Urinary bladder (tissue), 4 donors: Measurements from ENCODE around the gene KCNH2. TPM values are rescaled to one million over a fixed set of nuclear protein-coding genes. Genes with fewer than 3 reads are reported as not detected.

Experiments
- DNase-seq: peaks from one replicate; pipeline ENCODE4 v3.0.0-alpha.2; 2015; ENCODE audit errors: extremely low spot score
- H3K27ac ChIP-seq: one replicate; pipeline ENCODE4 v1.5.1; 2013; ENCODE audit warnings: low read depth, mild to moderate bottlenecking, moderate library complexity
- H3K36me3 ChIP-seq: one replicate; pipeline ENCODE4 v1.6.1; 2013; ENCODE audit warnings: mild to moderate bottlenecking, moderate library complexity; ENCODE audit not compliant: insufficient read depth
- H3K4me1 ChIP-seq: one replicate; pipeline ENCODE4 v1.6.1; 2013; ENCODE audit warnings: mild to moderate bottlenecking, moderate library complexity; ENCODE audit not compliant: insufficient read depth
- H3K4me3 ChIP-seq: one replicate; pipeline ENCODE4 v1.5.1; 2013; ENCODE audit warnings: low read depth, low read length
- WGBS: extraction: QIAGEN DNeasy Blood & Tissue Kit; methylation state at CpG from one replicate; pipeline ENCODE4 v1.1.7; 2013; 5-methylcytosine and 5-hydroxymethylcytosine counted together
- polyA plus RNA-seq: library from polyadenylated mRNA; stranded (reverse); fragments of 200-250 nt; gene quantifications from one replicate; pipeline ENCODE4 v1.2.3, GENCODE V29; 2013
- total RNA-seq: library from RNA; depleted of rRNA; stranded (reverse); fragments of >200 nt; gene quantifications from one replicate; pipeline ENCODE4 v1.2.3, GENCODE V29; 2014
- donor health status: healthy with polysubstance abuse.
- donor health status: healthy.

KCNH2 gene
- total and polyA plus RNA-seq, 2 donors = 9.9 to 48.5 TPM

- Histone ChIP-seq H3K4me3 (no peak overlapping the region), H3K27ac (no peak overlapping the region), H3K36me3 (no peaks in the 10 kb centered on the region), H3K4me1 (no peaks in the 10 kb centered on the region)
- WGBS = 50% methylated on average over 19 of the region's 19 CpGs
- DNase-seq = no peak
Observed at GRCh38 chr7:150945171-150945852, 32.8 kb downstream of the KCNH2 start.

GRCh38 chr7:150944066-150945042 lies 33.8 kb downstream of the KCNH2 start:
- Histone ChIP-seq H3K4me1 (no peaks in the 10 kb centered on the region), H3K36me3 (no peaks in the 10 kb centered on the region), H3K27ac (no peak overlapping the region), H3K4me3 (no peak overlapping the region)
- 90% methylated on average over 6 of the region's 6 CpGs for WGBS
- no peak for DNase-seq

- WGBS = 95% methylated on average over 6 of the region's 6 CpGs
- no peak overlapping the region for H3K27ac ChIP-seq
- H3K4me3 ChIP-seq = no peak overlapping the region
- DNase-seq = no peak
- no peaks in the 10 kb centered on the region for H3K36me3 ChIP-seq
- H3K4me1 ChIP-seq = no peaks in the 10 kb centered on the region
Observed at GRCh38 chr7:150943453-150943814, 34.7 kb downstream of the KCNH2 start.

- Histone ChIP-seq H3K36me3 (no peaks in the 10 kb centered on the region), H3K4me3 (no peak overlapping the region), H3K27ac (no peak overlapping the region), H3K4me1 (no peaks in the 10 kb centered on the region)
- DNase-seq = no peak
- 76% methylated on average over 13 of the region's 13 CpGs for WGBS
Observed at GRCh38 chr7:150942591-150943452, 35.3 kb downstream of the KCNH2 start.

GRCh38 chr7:150942001-150942590 lies 36.0 kb downstream of the KCNH2 start:
- WGBS = 28% methylated on average over 14 of the region's 14 CpGs
- no peaks in the 10 kb centered on the region for H3K4me1 ChIP-seq
- H3K4me3 ChIP-seq = no peak overlapping the region
- no peaks in the 10 kb centered on the region for H3K36me3 ChIP-seq
- DNase-seq = no peak
- no peak overlapping the region for H3K27ac ChIP-seq

- H3K4me1 ChIP-seq = no peaks in the 10 kb centered on the region
- WGBS = 92% methylated on average over 15 of the region's 15 CpGs
- H3K36me3 ChIP-seq = no peaks in the 10 kb centered on the region
- no peak for DNase-seq
- H3K27ac ChIP-seq = no peak overlapping the region
- H3K4me3 ChIP-seq = no peak overlapping the region
Observed at GRCh38 chr7:150941351-150942000, 36.6 kb downstream of the KCNH2 start.

- H3K36me3 ChIP-seq = no peaks in the 10 kb centered on the region
- H3K4me1 ChIP-seq = no peaks in the 10 kb centered on the region
- WGBS = 71% methylated on average over 11 of the region's 11 CpGs
- H3K27ac ChIP-seq = no peak overlapping the region
- no peak for DNase-seq
- H3K4me3 ChIP-seq = no peak overlapping the region
Observed at GRCh38 chr7:150940431-150941102, 37.6 kb downstream of the KCNH2 start.

- no peak overlapping the region for H3K4me3 ChIP-seq
- DNase-seq = no peak
- H3K36me3 ChIP-seq = no peaks in the 10 kb centered on the region
- H3K4me1 ChIP-seq = no peaks in the 10 kb centered on the region
- H3K27ac ChIP-seq = no peak overlapping the region
Observed at GRCh38 chr7:150939466-150939865, 38.7 kb downstream of the KCNH2 start.

GRCh38 chr7:150939052-150939451 lies 39.1 kb downstream of the KCNH2 start:
- no peak for DNase-seq
- WGBS = 94% methylated on average over 2 of the region's 2 CpGs

GRCh38 chr7:150938566-150938965 lies 39.6 kb downstream of the KCNH2 start:
- Histone ChIP-seq H3K4me3 (no peak overlapping the region), H3K27ac (no peak overlapping the region), H3K4me1 (no peaks in the 10 kb centered on the region), H3K36me3 (no peaks in the 10 kb centered on the region)
- no peak for DNase-seq
- 65% methylated on average over 4 of the region's 4 CpGs for WGBS

More at GRCh38 chr7:150939052-150939451, 39.1 kb downstream of the KCNH2 start:
- Histone ChIP-seq H3K36me3 (no peaks in the 10 kb centered on the region), H3K4me3 (no peak overlapping the region), H3K27ac (no peak overlapping the region), H3K4me1 (no peaks in the 10 kb centered on the region)

GRCh38 chr7:150937848-150938561 lies 40.1 kb downstream of the KCNH2 start:
- WGBS = 19% methylated on average over 15 of the region's 15 CpGs
- no peak for DNase-seq
- no peak overlapping the region for H3K4me3 ChIP-seq
- H3K27ac ChIP-seq = no peak overlapping the region
- no peaks in the 10 kb centered on the region for H3K4me1 ChIP-seq
- H3K36me3 ChIP-seq = no peaks in the 10 kb centered on the region

GRCh38 chr7:150936018-150936417 lies 42.1 kb downstream of the KCNH2 start:
- WGBS = 96% methylated on average over 9 of the region's 9 CpGs
- Histone ChIP-seq H3K4me3 (no peak overlapping the region), H3K4me1 (no peaks in the 10 kb centered on the region), H3K36me3 (no peaks in the 10 kb centered on the region), H3K27ac (no peak overlapping the region)
- no peak for DNase-seq
